ENCODE results near the gene SNRPD3.
"Not testable (repeated sequence)": the region's sequence is repeated elsewhere in the genome, so short reads cannot be mapped to it uniquely, and the experiment has no call there.

DNA sequence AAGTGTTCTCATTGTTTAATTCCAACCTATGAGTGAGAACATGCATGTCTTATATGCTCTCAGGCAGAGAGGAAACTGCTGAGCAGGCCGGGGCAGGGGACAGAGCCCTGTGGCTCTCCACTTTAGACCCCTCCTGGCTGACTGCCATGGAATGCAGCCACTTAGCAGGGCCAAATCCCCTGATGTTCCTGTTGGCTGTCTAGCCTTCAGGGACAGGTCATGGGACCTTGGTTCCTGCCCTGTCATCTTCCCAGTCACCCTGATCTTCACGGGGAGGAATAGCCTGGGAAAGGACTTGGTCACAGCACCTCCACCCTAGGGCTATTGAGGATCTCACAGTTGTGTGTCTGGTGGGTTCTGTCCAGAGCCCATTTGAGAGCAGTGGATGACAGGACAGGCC, 50.5 kb downstream of the SNRPD3 start:
- not testable (repeated sequence) for TF ChIP-seq CTCF, EP300 (IDR thresholded peaks at IDR 0.05)
